SU-DHL-6 (cell line): ENCODE measurements around the gene LDHA.

Source experiments
- EZH2phosphoT487 ChIP-seq: fragments of 200-600 bp; sonication (generic), shearing (Covaris generic); conservative IDR thresholded peaks from 2 replicates; pipeline ENCODE4 v1.6.1; 2018; ENCODE audit warnings: mild to moderate bottlenecking, antibody characterized with exemption, low read length, moderate library complexity, mixed read lengths
- TF ChIP-seq, protein P1 (sequence below): fragments of 200-600 bp; sonication (generic); IDR thresholded peaks from one replicate; pipeline ENCODE4 v1.5.1; 2017; ENCODE audit warnings: antibody characterized with exemption, mild to moderate bottlenecking, low read length, moderate library complexity; ENCODE audit not compliant: insufficient read depth, poor library complexity, severe bottlenecking

DNA sequence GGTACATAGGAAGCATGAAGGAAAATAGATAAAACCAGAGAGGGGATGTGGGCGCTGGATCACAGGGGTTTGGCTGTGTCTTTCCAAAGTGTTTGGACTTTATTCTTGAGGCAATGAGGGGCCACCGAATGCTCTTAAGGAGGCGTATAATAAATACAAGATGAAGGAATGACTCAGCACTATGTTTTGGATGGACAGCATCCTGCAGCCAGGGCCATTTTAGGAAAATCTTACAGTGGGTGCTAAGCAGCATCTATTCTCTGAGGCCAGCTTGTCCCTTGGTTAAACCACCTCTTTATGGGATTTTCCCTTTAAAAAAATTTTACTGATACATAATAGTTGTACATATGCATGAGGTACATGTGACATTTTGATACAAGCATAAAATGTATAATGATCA is 4.3 kb upstream of the LDHA start:
- TF ChIP-seq, protein P1, sequence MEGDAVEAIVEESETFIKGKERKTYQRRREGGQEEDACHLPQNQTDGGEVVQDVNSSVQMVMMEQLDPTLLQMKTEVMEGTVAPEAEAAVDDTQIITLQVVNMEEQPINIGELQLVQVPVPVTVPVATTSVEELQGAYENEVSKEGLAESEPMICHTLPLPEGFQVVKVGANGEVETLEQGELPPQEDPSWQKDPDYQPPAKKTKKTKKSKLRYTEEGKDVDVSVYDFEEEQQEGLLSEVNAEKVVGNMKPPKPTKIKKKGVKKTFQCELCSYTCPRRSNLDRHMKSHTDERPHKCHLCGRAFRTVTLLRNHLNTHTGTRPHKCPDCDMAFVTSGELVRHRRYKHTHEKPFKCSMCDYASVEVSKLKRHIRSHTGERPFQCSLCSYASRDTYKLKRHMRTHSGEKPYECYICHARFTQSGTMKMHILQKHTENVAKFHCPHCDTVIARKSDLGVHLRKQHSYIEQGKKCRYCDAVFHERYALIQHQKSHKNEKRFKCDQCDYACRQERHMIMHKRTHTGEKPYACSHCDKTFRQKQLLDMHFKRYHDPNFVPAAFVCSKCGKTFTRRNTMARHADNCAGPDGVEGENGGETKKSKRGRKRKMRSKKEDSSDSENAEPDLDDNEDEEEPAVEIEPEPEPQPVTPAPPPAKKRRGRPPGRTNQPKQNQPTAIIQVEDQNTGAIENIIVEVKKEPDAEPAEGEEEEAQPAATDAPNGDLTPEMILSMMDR = no peak
- no peak for TF ChIP-seq EZH2phosphoT487
